OCI-LY1 (cell line): ENCODE data around the gene B3GALNT1.

Experiments used
- CTCF ChIP-seq: fragments of 200-600 bp; sonication (generic), shearing (Covaris generic); IDR thresholded peaks from 2 replicates; pipeline ENCODE4 v1.5.1; 2017; ENCODE audit warnings: mild to moderate bottlenecking, antibody characterized with exemption, low read length, moderate library complexity, mixed read lengths
- EZH2 ChIP-seq: fragments of 200-600 bp; sonication (generic), shearing (Covaris generic); IDR thresholded peaks from 2 replicates; pipeline ENCODE4 v1.8.0; 2017; ENCODE audit warnings: borderline replicate concordance, mixed run types, mild to moderate bottlenecking, antibody characterized with exemption, low read length, moderate library complexity, mixed read lengths

DNA sequence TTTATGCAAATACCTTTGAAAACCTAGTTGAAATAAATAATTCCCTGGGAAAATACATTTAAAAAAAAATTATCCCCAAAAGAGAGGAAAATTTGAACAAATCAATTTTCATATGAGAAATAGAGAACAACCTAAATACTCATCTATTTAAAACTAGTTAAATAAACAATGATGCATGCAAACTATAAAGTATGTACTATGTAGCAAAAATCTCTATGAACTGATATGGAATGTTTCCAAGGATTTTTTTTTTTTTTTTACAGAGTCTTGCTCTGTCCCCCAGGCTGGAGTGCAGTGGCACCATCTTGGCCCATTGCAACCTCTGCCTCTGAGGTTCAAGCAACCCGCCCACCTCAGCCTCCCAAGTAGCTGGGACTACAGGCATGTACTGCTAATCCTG, 27.2 kb upstream of the B3GALNT1 start:
- no peak for TF ChIP-seq CTCF
- no peak for TF ChIP-seq EZH2
